Measurements from ENCODE around the gene SCN3A.

SCN3A gene

DNA sequence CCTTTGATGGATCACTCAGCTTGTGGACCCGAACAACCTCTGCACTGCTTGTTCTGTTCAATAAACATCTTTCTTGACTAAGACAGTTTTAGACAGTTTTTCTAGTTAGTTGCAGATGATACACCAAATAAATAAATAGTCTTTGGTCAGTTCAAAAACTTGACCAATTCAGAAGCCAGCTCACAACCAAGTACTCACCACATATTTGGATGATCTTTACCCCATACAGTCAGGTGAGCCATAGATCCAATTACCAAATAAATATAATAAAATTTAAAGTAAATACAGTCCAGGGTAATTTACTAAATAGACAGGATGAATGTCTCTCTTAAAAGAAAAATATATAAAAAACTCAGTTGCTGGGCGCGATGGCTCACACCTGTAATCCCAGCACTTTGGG, 18.2 kb downstream of the SCN3A start:
- Histone ChIP-seq H3K36me3 (ENCODE audit: control insufficient read depth, insufficient read depth, low read length) (no peaks in the 10 kb centered on the region), H3K4me3 (ENCODE audit: low read depth, low read length) (no peak overlapping the region), H3K9me3 (ENCODE audit: control insufficient read depth, insufficient read depth, low read length) (no peaks in the 10 kb centered on the region), H3K9ac (ENCODE audit: low read depth, low read length) (no peak overlapping the region), H3K27me3 (ENCODE audit: control insufficient read depth, insufficient read depth, low read length) (no peaks in the 10 kb centered on the region), H3K4me1 (ENCODE audit: control insufficient read depth, insufficient read depth, low read length) (no peaks in the 10 kb centered on the region)

DNA sequence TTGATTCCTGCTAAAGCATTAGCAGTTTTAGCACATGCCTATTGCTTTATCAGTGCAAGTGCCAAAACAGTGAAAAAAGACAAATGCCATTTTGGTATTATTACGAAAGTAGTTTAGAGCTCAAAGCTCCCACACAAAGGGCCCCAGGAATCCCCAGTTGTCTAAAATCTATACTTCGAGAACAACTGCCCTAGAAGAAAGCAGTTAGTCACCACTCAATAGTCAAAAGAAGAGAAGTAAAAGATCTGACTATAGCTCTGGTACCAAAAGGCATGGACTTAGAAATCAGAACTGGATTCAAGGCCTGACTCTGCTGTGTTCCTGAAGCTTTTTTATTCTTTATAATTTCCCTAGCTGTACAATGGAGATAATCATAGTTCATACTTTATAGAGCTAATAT, 21.8 kb downstream of the SCN3A start:
- H3K27me3 ChIP-seq (ENCODE audit: control insufficient read depth, insufficient read depth, low read length) = no peaks in the 10 kb centered on the region
- H3K9me3 ChIP-seq (ENCODE audit: control insufficient read depth, insufficient read depth, low read length) = no peaks in the 10 kb centered on the region
- no peaks in the 10 kb centered on the region for H3K4me1 ChIP-seq (ENCODE audit: control insufficient read depth, insufficient read depth, low read length)
- no peaks in the 10 kb centered on the region for H3K36me3 ChIP-seq (ENCODE audit: control insufficient read depth, insufficient read depth, low read length)
- H3K4me3 ChIP-seq (ENCODE audit: low read depth, low read length) = no peak overlapping the region
- no peak overlapping the region for H3K9ac ChIP-seq (ENCODE audit: low read depth, low read length)

DNA sequence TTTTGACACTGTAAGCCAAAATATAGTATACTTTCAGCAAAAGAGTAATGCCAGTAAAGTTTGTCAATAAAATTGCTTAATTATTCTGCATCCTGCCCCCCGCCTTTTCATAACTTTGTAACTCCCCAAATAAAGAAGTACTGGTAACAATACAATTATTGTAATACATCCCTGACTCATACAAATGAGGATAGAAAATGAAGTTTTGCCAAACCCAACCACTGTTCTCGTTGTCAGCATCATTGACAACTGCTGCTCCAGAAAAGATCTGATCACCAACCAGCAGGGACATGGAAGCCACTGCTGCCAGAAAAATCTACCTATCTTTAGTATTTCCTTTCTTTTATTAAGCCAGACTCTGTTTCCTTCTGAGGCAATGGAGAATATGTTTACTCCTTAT, 27.1 kb downstream of the SCN3A start:
- no peaks in the 10 kb centered on the region for H3K9me3 ChIP-seq (ENCODE audit: control insufficient read depth, insufficient read depth, low read length)
- no peak overlapping the region for H3K9ac ChIP-seq (ENCODE audit: low read depth, low read length)
- no peaks in the 10 kb centered on the region for H3K36me3 ChIP-seq (ENCODE audit: control insufficient read depth, insufficient read depth, low read length)

DNA sequence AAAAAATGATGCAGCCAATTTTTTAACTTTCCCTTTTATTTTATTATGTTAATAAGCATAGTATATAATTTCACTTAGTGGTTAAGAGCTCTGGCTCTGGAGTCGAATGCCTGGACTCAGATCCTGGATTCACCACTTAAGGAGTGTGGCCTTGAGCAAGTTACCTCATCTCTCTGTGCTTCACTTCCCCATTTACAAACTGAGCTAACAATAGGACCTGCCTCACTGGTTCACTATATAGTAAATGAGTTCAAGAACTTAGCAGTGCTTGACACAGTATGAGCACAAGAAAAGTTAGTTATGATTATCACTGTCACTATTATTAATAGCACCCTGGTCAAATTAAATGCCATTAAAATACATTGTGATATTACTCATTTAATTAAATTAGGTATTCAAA, 30.6 kb downstream of the SCN3A start:
- Histone ChIP-seq H3K36me3 (ENCODE audit: control insufficient read depth, insufficient read depth, low read length) (no peaks in the 10 kb centered on the region), H3K4me1 (ENCODE audit: control insufficient read depth, insufficient read depth, low read length) (no peaks in the 10 kb centered on the region), H3K9ac (ENCODE audit: low read depth, low read length) (no peak overlapping the region), H3K4me3 (ENCODE audit: low read depth, low read length) (no peak overlapping the region), H3K27me3 (ENCODE audit: control insufficient read depth, insufficient read depth, low read length) (no peaks in the 10 kb centered on the region), H3K9me3 (ENCODE audit: control insufficient read depth, insufficient read depth, low read length) (no peaks in the 10 kb centered on the region)

More for the DNA sequence above, 27.1 kb downstream of the SCN3A start:
- H3K4me1 ChIP-seq (ENCODE audit: control insufficient read depth, insufficient read depth, low read length) = no peaks in the 10 kb centered on the region
- no peak overlapping the region for H3K4me3 ChIP-seq (ENCODE audit: low read depth, low read length)
- H3K27me3 ChIP-seq (ENCODE audit: control insufficient read depth, insufficient read depth, low read length) = no peaks in the 10 kb centered on the region

DNA sequence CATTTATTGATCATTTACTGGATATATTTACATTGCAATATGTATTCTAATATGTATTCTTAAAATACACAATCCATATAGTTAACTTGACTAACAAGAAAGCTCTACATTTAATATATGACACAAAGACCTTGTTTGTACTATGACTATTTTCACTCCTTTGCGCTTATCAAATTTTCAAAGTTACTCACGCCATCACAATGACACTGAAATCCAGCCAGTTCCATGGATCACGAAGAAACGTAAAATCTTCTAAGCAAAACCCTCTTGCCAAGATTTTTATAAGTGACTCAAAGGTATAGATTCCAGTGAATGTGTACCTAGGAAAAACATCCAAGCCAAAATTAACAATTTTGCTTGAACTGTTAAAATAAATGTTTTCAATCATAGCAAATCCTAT, 39.6 kb downstream of the SCN3A start:
- H3K9me3 ChIP-seq (ENCODE audit: control insufficient read depth, insufficient read depth, low read length) = no peaks in the 10 kb centered on the region
- no peaks in the 10 kb centered on the region for H3K27me3 ChIP-seq (ENCODE audit: control insufficient read depth, insufficient read depth, low read length)
- no peak overlapping the region for H3K4me3 ChIP-seq (ENCODE audit: low read depth, low read length)
- no peak overlapping the region for H3K9ac ChIP-seq (ENCODE audit: low read depth, low read length)
- no peaks in the 10 kb centered on the region for H3K4me1 ChIP-seq (ENCODE audit: control insufficient read depth, insufficient read depth, low read length)
- H3K36me3 ChIP-seq (ENCODE audit: control insufficient read depth, insufficient read depth, low read length) = no peaks in the 10 kb centered on the region

DNA sequence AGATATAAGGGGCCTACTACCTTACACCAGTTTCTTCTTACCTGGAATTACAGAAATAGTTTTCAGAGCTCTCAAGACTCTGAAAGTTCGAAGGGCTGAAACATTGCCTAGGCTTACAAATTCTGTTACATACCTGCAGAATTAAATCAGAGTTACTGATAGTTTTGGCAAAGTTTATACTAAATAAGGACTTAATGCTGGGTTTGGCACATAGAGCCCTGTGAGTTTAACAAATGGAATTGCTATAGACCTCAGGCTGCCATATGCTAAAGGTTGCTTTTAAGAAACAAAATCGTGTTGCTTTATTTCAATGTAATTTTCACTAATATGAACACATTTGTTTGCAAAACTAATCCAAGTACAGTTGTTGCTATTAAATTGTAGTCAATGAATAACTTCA, 40.1 kb downstream of the SCN3A start:
- H3K4me1 ChIP-seq (ENCODE audit: control insufficient read depth, insufficient read depth, low read length) = no peaks in the 10 kb centered on the region
- H3K36me3 ChIP-seq (ENCODE audit: control insufficient read depth, insufficient read depth, low read length) = no peaks in the 10 kb centered on the region
- H3K9me3 ChIP-seq (ENCODE audit: control insufficient read depth, insufficient read depth, low read length) = no peaks in the 10 kb centered on the region
- no peak overlapping the region for H3K9ac ChIP-seq (ENCODE audit: low read depth, low read length)
- no peaks in the 10 kb centered on the region for H3K27me3 ChIP-seq (ENCODE audit: control insufficient read depth, insufficient read depth, low read length)
- H3K4me3 ChIP-seq (ENCODE audit: low read depth, low read length) = no peak overlapping the region

DNA sequence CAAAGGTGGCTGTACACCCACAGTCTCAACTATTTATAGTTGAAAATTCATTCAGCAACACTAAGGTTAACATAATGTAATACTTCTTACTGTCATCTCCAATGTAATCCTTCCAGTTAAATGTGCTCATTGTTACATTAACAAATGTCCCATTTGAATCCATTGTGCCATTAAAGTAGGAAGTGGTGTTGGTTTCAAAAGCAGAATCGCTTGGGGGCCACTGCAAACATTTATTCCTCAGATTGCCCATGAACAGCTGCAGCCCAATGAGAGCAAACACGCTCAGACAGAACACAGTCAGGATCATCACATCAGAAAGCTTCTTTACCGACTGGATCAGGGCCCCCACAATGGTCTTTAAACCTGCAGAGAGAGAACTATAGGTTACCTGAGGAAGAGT, 41.4 kb downstream of the SCN3A start:
- H3K9ac ChIP-seq (ENCODE audit: low read depth, low read length) = no peak overlapping the region
- no peaks in the 10 kb centered on the region for H3K4me1 ChIP-seq (ENCODE audit: control insufficient read depth, insufficient read depth, low read length)
- no peaks in the 10 kb centered on the region for H3K36me3 ChIP-seq (ENCODE audit: control insufficient read depth, insufficient read depth, low read length)

DNA sequence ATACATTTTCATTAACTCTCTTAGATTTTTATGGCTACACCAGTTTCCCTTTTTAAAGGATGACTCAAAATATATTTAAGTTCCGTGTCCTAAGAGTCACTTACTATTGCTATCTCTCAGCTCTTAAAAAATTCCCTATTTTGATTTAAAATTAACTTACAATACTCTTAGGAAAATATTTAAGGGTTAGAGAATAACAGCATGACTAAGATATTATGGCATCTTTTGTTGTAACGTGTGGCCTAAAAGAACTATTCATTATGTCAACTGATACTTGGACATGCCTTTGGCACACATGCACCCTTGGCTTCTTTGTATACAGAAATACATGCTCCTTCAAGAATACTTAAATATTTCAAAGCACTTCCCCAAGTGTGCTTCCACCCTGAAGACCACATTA, 42.3 kb downstream of the SCN3A start:
- Histone ChIP-seq H3K4me3 (ENCODE audit: low read depth, low read length) (no peak overlapping the region), H3K36me3 (ENCODE audit: control insufficient read depth, insufficient read depth, low read length) (no peaks in the 10 kb centered on the region), H3K27me3 (ENCODE audit: control insufficient read depth, insufficient read depth, low read length) (no peaks in the 10 kb centered on the region), H3K4me1 (ENCODE audit: control insufficient read depth, insufficient read depth, low read length) (no peaks in the 10 kb centered on the region), H3K9ac (ENCODE audit: low read depth, low read length) (no peak overlapping the region), H3K9me3 (ENCODE audit: control insufficient read depth, insufficient read depth, low read length) (no peaks in the 10 kb centered on the region)

More for the DNA sequence above, 41.4 kb downstream of the SCN3A start:
- H3K9me3 ChIP-seq (ENCODE audit: control insufficient read depth, insufficient read depth, low read length) = no peaks in the 10 kb centered on the region
- H3K27me3 ChIP-seq (ENCODE audit: control insufficient read depth, insufficient read depth, low read length) = no peaks in the 10 kb centered on the region
- H3K4me3 ChIP-seq (ENCODE audit: low read depth, low read length) = no peak overlapping the region

DNA sequence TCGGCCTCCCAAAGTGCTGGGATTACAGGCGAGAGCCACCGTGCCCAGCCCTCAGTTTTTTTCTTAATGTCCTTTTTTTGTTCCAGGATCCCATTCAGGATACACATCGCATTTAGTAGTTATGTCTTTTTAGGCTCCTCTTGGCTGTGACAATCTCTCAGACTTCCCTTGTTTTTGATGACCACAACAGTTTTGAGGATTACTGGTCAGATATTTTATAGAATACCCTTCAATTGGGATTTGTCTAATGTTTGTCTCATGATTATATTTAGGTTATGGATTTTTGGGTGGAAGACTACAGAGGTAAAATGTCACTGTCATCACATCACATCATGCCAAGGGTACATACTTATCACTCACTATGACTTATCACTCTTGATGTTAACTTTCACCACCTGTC, 46.7 kb downstream of the SCN3A start:
- H3K36me3 ChIP-seq (ENCODE audit: control insufficient read depth, insufficient read depth, low read length) = no peaks in the 10 kb centered on the region
- no peak overlapping the region for H3K4me3 ChIP-seq (ENCODE audit: low read depth, low read length)
- H3K9me3 ChIP-seq (ENCODE audit: control insufficient read depth, insufficient read depth, low read length) = no peaks in the 10 kb centered on the region
- no peaks in the 10 kb centered on the region for H3K27me3 ChIP-seq (ENCODE audit: control insufficient read depth, insufficient read depth, low read length)
- H3K4me1 ChIP-seq (ENCODE audit: control insufficient read depth, insufficient read depth, low read length) = no peaks in the 10 kb centered on the region
- H3K9ac ChIP-seq (ENCODE audit: low read depth, low read length) = no peak overlapping the region

DNA sequence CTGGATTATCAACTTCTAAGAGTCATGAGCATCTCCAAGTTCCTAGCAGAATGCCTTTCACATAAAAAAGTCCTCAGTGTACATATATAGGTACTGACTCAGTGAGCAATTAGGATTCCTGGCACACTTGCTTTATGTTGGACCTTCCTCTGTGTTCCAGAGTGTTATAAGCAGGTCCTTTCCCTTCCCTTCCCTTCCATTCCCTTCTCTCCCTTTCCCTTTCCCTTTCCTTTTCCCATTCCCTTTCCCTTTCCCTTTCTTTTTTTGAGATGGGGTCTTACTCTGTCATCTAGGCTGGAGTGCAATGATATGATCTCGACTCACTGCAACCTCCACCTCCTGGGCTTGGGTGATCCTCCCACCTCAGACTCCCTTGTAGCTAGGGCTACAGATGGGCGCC, 48.7 kb downstream of the SCN3A start:
- no peaks in the 10 kb centered on the region for H3K27me3 ChIP-seq (ENCODE audit: control insufficient read depth, insufficient read depth, low read length)
- no peak overlapping the region for H3K4me3 ChIP-seq (ENCODE audit: low read depth, low read length)
- H3K4me1 ChIP-seq (ENCODE audit: control insufficient read depth, insufficient read depth, low read length) = no peaks in the 10 kb centered on the region
- H3K9me3 ChIP-seq (ENCODE audit: control insufficient read depth, insufficient read depth, low read length) = no peaks in the 10 kb centered on the region
- no peaks in the 10 kb centered on the region for H3K36me3 ChIP-seq (ENCODE audit: control insufficient read depth, insufficient read depth, low read length)
- no peak overlapping the region for H3K9ac ChIP-seq (ENCODE audit: low read depth, low read length)

DNA sequence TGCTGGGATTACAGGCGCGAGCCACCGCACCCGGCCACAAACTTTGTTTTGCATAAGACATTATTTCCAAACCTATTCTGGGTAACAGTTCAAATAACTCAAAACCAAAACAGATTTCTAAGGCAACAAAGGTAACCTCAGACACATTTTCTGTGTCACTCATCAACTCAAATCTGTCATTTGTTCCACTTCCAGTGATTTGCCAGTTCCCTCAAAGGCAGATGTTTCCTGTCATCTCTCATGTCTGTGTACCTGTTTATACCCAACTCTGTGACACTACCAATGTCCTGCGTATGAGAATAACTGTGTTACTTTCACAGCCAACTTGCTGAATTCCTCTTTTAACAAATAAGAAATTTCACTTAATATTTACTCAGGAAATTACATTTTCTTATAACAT, 54.4 kb downstream of the SCN3A start:
- H3K4me3 ChIP-seq (ENCODE audit: low read depth, low read length) = no peak overlapping the region
- no peaks in the 10 kb centered on the region for H3K4me1 ChIP-seq (ENCODE audit: control insufficient read depth, insufficient read depth, low read length)

DNA sequence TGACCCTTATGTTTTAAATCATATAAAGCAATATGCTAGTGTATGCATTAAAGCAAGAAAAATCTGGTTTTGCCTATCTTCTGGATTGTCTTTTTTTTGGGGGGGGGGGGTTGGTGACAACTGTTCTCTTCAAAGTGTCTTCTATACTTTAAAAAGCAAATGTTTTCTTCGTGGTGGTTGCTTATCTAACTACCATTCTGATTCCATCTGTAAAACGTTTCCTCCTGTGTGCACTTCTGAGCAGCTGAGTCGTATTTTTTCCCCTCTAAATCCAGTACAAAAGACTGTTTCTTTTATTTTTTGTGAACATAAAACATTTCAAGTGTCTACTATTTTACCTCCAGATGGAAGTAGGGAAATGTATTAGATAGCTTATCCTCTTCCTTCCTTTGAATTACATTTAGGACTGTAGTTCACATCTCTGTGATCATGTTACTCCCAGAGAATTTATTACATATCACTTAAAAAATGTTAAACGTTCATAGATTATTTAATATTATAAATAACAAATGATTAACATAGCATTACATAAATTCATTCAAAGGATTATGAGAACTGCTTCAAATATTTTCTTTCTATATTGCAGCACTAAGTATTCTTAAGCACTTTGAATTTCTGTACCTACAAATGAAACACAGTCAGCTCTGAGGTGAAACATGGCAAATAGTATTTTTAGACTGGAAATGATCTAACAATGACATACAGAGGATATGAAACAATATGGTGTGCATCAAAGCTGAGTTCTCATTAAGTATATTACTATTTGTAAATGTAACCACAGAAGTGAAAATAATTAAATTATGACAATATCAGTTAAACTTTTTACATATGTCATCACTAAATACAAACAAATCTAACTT, 56.4 kb downstream of the SCN3A start:
- no peaks in the 10 kb centered on the region for H3K4me1 ChIP-seq (ENCODE audit: control insufficient read depth, insufficient read depth, low read length)
- no peak overlapping the region for H3K9ac ChIP-seq (ENCODE audit: low read depth, low read length)
- no peaks in the 10 kb centered on the region for H3K27me3 ChIP-seq (ENCODE audit: control insufficient read depth, insufficient read depth, low read length)
- H3K9me3 ChIP-seq (ENCODE audit: control insufficient read depth, insufficient read depth, low read length) = no peaks in the 10 kb centered on the region
- H3K4me3 ChIP-seq (ENCODE audit: low read depth, low read length) = no peak overlapping the region
- no peaks in the 10 kb centered on the region for H3K36me3 ChIP-seq (ENCODE audit: control insufficient read depth, insufficient read depth, low read length)

More for the DNA sequence above, 54.4 kb downstream of the SCN3A start:
- Histone ChIP-seq H3K36me3 (ENCODE audit: control insufficient read depth, insufficient read depth, low read length) (no peaks in the 10 kb centered on the region), H3K27me3 (ENCODE audit: control insufficient read depth, insufficient read depth, low read length) (no peaks in the 10 kb centered on the region), H3K9me3 (ENCODE audit: control insufficient read depth, insufficient read depth, low read length) (no peaks in the 10 kb centered on the region), H3K9ac (ENCODE audit: low read depth, low read length) (no peak overlapping the region)
